Astrocyte (in vitro differentiated cells and primary cell): ENCODE results near the gene TMC1.

ENCODE experiments used
- EZH2 ChIP-seq: IDR thresholded peaks from 2 replicates; pipeline ENCODE4 v1.6.1; 2012; ENCODE audit warnings: mild to moderate bottlenecking, low read length, inconsistent platforms; ENCODE audit not compliant: insufficient read depth
- TF ChIP-seq, protein P1 (sequence below): IDR thresholded peaks from 2 replicates; pipeline ENCODE4 v1.5.1; 2011; ENCODE audit warnings: low read depth, mild to moderate bottlenecking, inconsistent platforms, low read length, moderate library complexity; ENCODE audit not compliant: insufficient read depth

- TF ChIP-seq, protein P1, sequence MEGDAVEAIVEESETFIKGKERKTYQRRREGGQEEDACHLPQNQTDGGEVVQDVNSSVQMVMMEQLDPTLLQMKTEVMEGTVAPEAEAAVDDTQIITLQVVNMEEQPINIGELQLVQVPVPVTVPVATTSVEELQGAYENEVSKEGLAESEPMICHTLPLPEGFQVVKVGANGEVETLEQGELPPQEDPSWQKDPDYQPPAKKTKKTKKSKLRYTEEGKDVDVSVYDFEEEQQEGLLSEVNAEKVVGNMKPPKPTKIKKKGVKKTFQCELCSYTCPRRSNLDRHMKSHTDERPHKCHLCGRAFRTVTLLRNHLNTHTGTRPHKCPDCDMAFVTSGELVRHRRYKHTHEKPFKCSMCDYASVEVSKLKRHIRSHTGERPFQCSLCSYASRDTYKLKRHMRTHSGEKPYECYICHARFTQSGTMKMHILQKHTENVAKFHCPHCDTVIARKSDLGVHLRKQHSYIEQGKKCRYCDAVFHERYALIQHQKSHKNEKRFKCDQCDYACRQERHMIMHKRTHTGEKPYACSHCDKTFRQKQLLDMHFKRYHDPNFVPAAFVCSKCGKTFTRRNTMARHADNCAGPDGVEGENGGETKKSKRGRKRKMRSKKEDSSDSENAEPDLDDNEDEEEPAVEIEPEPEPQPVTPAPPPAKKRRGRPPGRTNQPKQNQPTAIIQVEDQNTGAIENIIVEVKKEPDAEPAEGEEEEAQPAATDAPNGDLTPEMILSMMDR: no peak
- TF ChIP-seq EZH2: no peak
These were observed 42.4 kb upstream of the TMC1 start for GRCh38 chr9:72478966-72479365.
